Astrocyte of the hippocampus (primary cell): ENCODE measurements around the gene CLDN2.

Source experiments
- DNase-seq: peaks from one replicate; pipeline ENCODE4 v3.0.0; 2011; ENCODE audit warnings: low read depth, low spot score

Gene CLDN2

GRCh38 chrX:106921637-106922036 is 1.4 kb downstream of the CLDN2 start:
- no peak for DNase-seq

GRCh38 chrX:106927023-106927422 is 6.8 kb downstream of the CLDN2 start:
- no peak for DNase-seq

GRCh38 chrX:106927700-106928099 is 7.5 kb downstream of the CLDN2 start:
- no peak for DNase-seq

GRCh38 chrX:106928227-106928626 is 8.0 kb downstream of the CLDN2 start:
- DNase-seq = no peak

GRCh38 chrX:106931831-106932491 is 11.8 kb downstream of the CLDN2 start:
- no peak for DNase-seq

- no peak for DNase-seq
These were observed 12.3 kb downstream of the CLDN2 start for GRCh38 chrX:106932492-106932923.

- no peak for DNase-seq
These were observed 12.8 kb downstream of the CLDN2 start for GRCh38 chrX:106932960-106933537.

- DNase-seq = no peak
These were observed 13.3 kb downstream of the CLDN2 start for GRCh38 chrX:106933538-106933961.

- DNase-seq = no peak
These were observed 15.0 kb downstream of the CLDN2 start for GRCh38 chrX:106935175-106935574.

- DNase-seq = no peak
These were observed 16.0 kb downstream of the CLDN2 start for GRCh38 chrX:106936246-106936645.

- no peak for DNase-seq
These were observed 19.4 kb downstream of the CLDN2 start for GRCh38 chrX:106939566-106939965.

- DNase-seq = no peak
These were observed 19.9 kb downstream of the CLDN2 start for GRCh38 chrX:106940068-106940467.

GRCh38 chrX:106946464-106946863 is 26.3 kb downstream of the CLDN2 start:
- no peak for DNase-seq

- no peak for DNase-seq
These were observed 28.4 kb downstream of the CLDN2 start for GRCh38 chrX:106948641-106949040.

GRCh38 chrX:106949366-106949765 is 29.2 kb downstream of the CLDN2 start:
- no peak for DNase-seq

- no peak for DNase-seq
These were observed 30.2 kb downstream of the CLDN2 start for GRCh38 chrX:106950381-106950780.

GRCh38 chrX:106951230-106951629 is 31.0 kb downstream of the CLDN2 start:
- no peak for DNase-seq

GRCh38 chrX:106952089-106952488 is 31.9 kb downstream of the CLDN2 start:
- DNase-seq = no peak

GRCh38 chrX:106952538-106952937 is 32.3 kb downstream of the CLDN2 start:
- DNase-seq = no peak

GRCh38 chrX:106952988-106953387 is 32.8 kb downstream of the CLDN2 start:
- DNase-seq = no peak

GRCh38 chrX:106954041-106954440 is 33.8 kb downstream of the CLDN2 start:
- DNase-seq = no peak

GRCh38 chrX:106955004-106955772 is 35.0 kb downstream of the CLDN2 start:
- DNase-seq = no peak

GRCh38 chrX:106957856-106958255 is 37.7 kb downstream of the CLDN2 start:
- no peak for DNase-seq
